Heart right ventricle (tissue), 16 donors: ENCODE data around the gene MAN2A1. TPM values are rescaled to one million over a fixed set of nuclear protein-coding genes. Genes with fewer than 3 reads are reported as not detected.

ENCODE experiments used
- ATAC-seq, 8 donors: fragments of 200-7000 bp; cut with Tn5 transposase; one replicate each; pipeline ENCODE4 v1.9.1; 2020; ENCODE audit warnings: mild to moderate bottlenecking in 8 of 8, moderate library complexity in 8 of 8, moderate number of reproducible peaks in 1 of 8
- DNase-seq, 2 donors: peaks; one replicate each; pipeline ENCODE4 v3.0.0-alpha.2; 2020
- H3K27ac ChIP-seq, 10 donors: fragments of 200-600 bp; sonication (generic) in 2 of 10; one replicate each; pipeline versions ENCODE4 v1.5.0 to v1.8.0; 2020 to 2022; ENCODE audit warnings: mild to moderate bottlenecking in 3 of 10
- H3K27me3 ChIP-seq, 7 donors: fragments of 200-600 bp; one replicate each; pipeline ENCODE4 v1.8.0; 2021 to 2022; ENCODE audit warnings: mild to moderate bottlenecking in 2 of 7
- H3K36me3 ChIP-seq, 9 donors: fragments of 200-600 bp; sonication (generic) in 1 of 9; one replicate each; pipeline versions ENCODE4 v1.5.0 to v1.8.0; 2020 to 2022; ENCODE audit warnings: mild to moderate bottlenecking in 2 of 9
- H3K4me1 ChIP-seq, 9 donors: fragments of 200-600 bp; sonication (generic) in 1 of 9; one replicate each; pipeline versions ENCODE4 v1.5.0 to v1.8.0; 2020 to 2022; ENCODE audit warnings: mild to moderate bottlenecking in 4 of 9
- H3K4me3 ChIP-seq, 10 donors: fragments of 200-600 bp; sonication (generic) in 2 of 10; one replicate each; pipeline versions ENCODE4 v1.5.0 to v1.8.0; 2020 to 2022; ENCODE audit warnings: mild to moderate bottlenecking in 7 of 10, moderate library complexity in 2 of 10
- H3K9me3 ChIP-seq, 11 donors: fragments of 200-600 bp in 10 of 11; sonication (generic) in 2 of 11; one replicate each; pipeline versions ENCODE4 v1.5.0 to v1.8.0; 2013 to 2022; ENCODE audit warnings: mild to moderate bottlenecking in 2 of 11, control low read depth in 1 of 11, moderate library complexity in 1 of 11
- WGBS, 2 donors: extraction: QIAGEN DNeasy Blood & Tissue Kit; methylation state at CpG; one replicate each; pipeline ENCODE4 v1.1.7; 2013; ENCODE audit warnings: inconsistent platforms in 1 of 2; 5-methylcytosine and 5-hydroxymethylcytosine counted together
- intact Hi-C, 10 donors: fragments of 100-400 bp; cut with DNase I; formaldehyde crosslinking; loops; one replicate each; pipeline versions ENCODE4 v1.11.1 to v1.14.2; 2022
- polyA plus RNA-seq, 2 donors: library from polyadenylated mRNA; stranded (reverse); fragments of 200-250 nt; gene quantifications; one replicate each; pipeline ENCODE4 v1.2.3, GENCODE V29; 2013
- total RNA-seq, 10 donors: library from RNA; stranded (reverse); fragmentation: NEBNext Ultra II Directional in 3 of 10; extraction: Animal tissue kit (Norgen Biotek cat#: 25700) in 3 of 10; gene quantifications; one replicate each; pipeline versions ENCODE4 v1.2.1 to v1.2.4, GENCODE V29; 2021 to 2023
- TF ChIP-seq, protein P1 (sequence below), 9 donors: fragments of 200-600 bp; sonication (generic) in 2 of 9; IDR thresholded peaks; one replicate each; pipeline versions ENCODE4 v1.5.0 to v1.8.0; 2021 to 2022; ENCODE audit warnings: antibody characterized with exemption in 9 of 9, mild to moderate bottlenecking in 5 of 9, moderate library complexity in 1 of 9
- donor health status: Arrhythmogenic right ventricular cardiomyopathy.
- donor health status: ischemic (EF 13 %, LVEDD 7.1; RV severe dilation, severe dysfunction).
- donor health status: healthy with polysubstance abuse.
- donor health status: DM: no; HTN: yes; CAD: no.
- donor health status: DM: no; HTN: no; CAD: no.
- donor health status: ischemic (EF 25% LVEDD 6.9; RV normal size, moderate dysfunction).
- donor health status: ischemic (EF 25% LVEDD 5.7; RV mildly dilated, moderate dysfunction).
- donor health status: healthy.
- donor health status: DM: yes; HTN: yes; CAD: no.
- donor health status: Ischemic cardiomyopathy.
- donor health status: ischemic (EF 35%, LVEDD 5.7; RV mildly dilated, moderate dysfunction).
- donor health status: nonischemic (EF 11% LVEDD 7.7; RV severe dilation, severe dysfunction).
- donor health status: DM: yes; HTN: yes; CAD: no.
- donor health status: PGD.
- donor health status: ischemic (EF 29% LVEDD 5.4; RV normal size, mild dysfunction).
- donor health status: nonischemic (EF 23%, LVEDD 6.1; RV moderate dilation, normal function).

MAN2A1 gene
- total and polyA plus RNA-seq, 12 donors: 2.9 to 16.1 (median 6.5) TPM

DNA sequence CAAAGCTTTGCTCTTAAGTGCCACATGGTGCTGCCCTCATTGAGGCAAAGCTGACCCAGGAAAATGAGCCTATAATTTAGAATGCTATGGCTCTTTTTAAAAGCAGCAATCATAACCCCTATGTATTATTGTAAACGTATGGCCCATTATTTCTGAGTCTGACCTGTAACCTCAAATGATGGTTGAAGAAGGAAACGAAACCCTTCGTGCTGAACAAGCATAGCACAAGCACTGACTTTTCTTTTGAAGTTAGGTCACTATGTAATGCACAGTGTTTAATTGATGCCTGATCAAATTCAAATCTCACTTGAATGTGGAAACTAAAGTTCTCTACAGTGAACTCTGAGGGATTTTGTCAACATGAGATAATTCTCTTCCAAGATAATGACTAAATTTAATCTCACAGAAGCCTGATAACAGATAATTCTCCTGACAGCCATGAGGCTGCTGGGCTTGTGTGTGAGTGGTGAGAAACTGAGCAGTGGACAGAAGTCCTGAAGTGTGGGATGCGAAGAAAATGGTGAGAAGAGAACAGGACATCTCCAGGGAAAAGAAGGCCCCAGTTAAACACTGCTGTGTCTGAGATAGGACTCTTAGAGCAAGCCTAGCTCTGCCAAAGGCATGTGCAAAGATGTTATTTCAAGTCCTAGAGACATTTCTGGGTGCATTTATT lies 226.9 kb downstream of the MAN2A1 start:
- H3K4me3 ChIP-seq: no peak overlapping the region
- no peaks in the 10 kb centered on the region for H3K36me3 ChIP-seq
- intact Hi-C loops: no loop called here
- H3K27ac ChIP-seq: no peak overlapping the region
- DNase-seq: no peak
- TF ChIP-seq, protein P1, sequence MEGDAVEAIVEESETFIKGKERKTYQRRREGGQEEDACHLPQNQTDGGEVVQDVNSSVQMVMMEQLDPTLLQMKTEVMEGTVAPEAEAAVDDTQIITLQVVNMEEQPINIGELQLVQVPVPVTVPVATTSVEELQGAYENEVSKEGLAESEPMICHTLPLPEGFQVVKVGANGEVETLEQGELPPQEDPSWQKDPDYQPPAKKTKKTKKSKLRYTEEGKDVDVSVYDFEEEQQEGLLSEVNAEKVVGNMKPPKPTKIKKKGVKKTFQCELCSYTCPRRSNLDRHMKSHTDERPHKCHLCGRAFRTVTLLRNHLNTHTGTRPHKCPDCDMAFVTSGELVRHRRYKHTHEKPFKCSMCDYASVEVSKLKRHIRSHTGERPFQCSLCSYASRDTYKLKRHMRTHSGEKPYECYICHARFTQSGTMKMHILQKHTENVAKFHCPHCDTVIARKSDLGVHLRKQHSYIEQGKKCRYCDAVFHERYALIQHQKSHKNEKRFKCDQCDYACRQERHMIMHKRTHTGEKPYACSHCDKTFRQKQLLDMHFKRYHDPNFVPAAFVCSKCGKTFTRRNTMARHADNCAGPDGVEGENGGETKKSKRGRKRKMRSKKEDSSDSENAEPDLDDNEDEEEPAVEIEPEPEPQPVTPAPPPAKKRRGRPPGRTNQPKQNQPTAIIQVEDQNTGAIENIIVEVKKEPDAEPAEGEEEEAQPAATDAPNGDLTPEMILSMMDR (IDR thresholded peaks at IDR 0.05): no peak
- peaks cover 0 to 12% (median 0%) of the 10 kb centered on the region in 11 donors for H3K9me3 ChIP-seq
- peak in 1 of 8 donors; percentile 48 for ATAC-seq
- H3K4me1 ChIP-seq: peaks cover 0 to 7% (median 0%) of the 10 kb centered on the region in 9 donors
- no peaks in the 10 kb centered on the region for H3K27me3 ChIP-seq
- WGBS, 2 donors: 66 to 73% methylated on average over 4 of the region's 4 CpGs
